GM21526 (cell line): ENCODE data around the gene SLC4A2.

ENCODE experiments used
- ATAC-seq: cut with Tn5 transposase; IDR thresholded peaks from one replicate; pipeline ENCODE4 v1.9.1; 2021; ENCODE audit warnings: moderate library complexity; ENCODE audit not compliant: unreplicated experiment, low FRiP score

The SLC4A2 gene

DNA sequence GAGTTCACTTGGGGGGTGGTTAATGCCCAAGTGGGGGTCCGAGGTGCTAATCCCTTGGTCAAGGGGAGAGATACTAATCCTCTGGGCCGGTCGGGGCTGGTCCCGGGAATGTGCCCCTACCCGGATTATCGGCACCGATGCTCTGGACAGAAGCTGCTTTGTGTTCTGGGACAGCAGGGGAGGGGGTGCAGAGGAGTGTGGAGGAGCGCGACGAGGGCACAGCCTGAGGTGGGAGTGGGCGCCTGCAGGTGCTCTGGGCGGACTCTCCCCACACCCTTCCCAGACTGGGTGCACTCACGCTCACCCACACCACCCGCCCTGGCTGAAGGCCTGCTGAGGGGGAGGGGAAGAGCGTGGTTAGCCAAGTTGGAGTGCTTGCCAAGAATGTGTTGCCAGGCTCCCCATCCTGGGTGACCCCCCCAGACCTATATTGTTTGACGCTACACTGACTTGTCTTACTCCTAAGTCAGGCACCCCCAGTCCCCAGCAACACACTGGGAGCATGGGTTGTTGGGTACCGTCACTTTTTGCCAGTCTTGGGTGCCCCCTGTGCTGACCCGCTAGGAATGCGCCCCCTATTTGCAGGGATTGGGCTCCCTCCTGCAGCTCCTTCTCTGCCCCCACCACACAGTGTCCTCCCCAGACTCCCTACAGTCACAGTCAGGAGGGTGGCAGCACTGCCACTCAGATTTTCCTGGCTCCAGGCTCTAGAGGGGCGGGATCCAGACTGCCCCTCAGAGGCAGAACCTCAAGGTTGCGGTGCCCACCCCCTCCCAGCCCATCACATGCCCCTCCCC lies 1.2 kb downstream of the SLC4A2 start:
- no peak for ATAC-seq

DNA sequence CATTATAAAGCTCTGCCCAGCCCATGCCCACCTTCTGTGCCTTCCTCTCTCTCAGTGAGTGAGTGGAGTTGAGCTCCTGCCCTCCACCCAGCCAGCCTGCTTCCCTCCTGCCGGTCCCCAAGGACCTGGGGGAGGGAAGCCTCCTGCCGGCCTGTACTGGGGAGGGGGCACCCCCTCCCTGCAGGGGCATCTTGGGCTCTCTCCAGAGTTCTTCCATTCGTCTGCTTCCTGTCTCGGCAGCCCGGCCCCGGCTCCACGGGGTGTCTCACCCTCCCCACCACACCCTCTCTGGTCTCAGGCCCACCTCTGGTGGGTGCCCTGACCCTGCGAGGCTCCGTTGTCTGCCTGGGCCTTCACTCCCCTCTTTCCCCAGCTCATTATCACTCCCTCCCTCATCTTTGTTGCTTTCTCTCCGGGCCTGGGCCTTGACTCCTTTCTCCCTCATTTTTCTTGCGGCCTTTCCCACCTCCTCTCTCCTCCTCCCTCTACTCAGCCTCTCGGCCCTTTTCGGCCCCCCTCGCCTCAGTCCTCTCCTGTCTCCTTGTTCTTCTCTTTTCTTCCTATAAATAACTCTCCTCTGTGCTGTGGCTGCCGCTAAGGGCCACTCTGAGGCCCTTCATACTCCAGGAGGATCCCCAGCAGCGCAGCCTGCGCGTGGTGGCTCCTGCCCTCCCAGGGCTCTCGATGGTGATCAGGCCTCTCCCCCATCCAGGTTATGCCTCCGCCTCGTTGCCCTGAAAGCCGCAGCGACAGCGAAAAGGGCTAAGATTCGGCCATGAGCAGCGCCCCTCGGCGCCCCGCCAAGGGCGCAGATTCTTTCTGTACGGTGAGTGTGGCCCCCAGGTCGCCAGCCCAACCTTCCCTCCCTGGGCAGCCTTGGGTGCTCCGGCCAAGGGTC lies 2.1 kb downstream of the SLC4A2 start:
- no peak for ATAC-seq

DNA sequence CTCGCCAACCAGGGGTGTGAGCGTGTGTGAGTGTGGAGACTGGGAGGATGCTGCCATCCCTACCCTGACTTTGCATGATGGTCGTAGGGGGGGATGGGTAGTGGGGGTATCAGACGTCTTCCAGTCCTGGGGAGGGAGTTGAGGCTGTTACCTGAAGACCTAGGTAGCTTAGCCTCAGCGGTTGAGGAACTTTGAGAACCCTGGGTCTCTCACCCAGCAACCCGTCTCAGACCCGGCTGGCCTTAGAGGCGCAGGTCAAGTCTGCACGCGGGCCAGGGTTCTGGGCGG lies 2.7 kb downstream of the SLC4A2 start:
- no peak for ATAC-seq

DNA sequence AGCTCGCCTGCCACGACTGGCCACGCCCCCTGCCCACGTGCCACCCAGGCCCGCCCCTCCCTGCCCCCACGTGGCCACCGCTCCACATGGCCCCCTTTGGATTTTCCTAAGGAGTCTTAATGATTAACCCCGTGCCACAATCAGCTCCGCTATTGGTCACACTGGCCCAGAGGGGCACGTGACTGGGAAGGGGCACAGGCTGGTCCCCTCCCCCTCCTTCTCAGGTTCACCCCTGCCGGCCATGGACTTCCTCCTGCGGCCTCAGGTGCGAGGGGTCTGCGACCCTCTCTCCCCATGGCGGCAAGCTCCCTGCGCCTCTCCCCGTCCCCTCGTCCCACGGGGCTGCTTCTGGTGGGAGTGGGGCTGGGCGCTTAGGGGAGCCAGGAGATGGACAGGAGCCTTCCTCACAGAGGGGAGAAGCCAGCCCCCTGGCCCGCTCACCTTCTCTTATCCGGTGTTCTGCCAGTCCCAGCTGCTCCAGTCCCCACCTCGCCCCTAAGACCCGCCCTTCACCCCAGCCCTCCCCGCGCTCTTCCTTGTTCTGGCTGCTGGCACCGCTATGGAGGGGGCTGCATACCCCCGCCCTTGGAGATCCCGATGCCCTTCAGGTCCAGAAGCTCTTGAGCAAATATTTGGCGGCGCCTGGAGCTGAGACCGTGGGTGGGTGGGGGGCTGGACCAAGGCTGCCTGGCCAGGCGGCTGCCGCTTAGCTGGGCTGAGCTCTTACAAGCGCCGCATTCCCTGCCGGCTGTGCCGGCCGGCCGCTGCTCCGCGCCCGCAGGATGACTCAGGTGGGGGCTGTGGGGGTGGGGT lies 3.2 kb downstream of the SLC4A2 start:
- no peak for ATAC-seq

- no peak for ATAC-seq
These were observed 3.8 kb downstream of the SLC4A2 start for GRCh38 chr7:151063212-151063561.

GRCh38 chr7:151064454-151064853 lies 5.1 kb downstream of the SLC4A2 start:
- ATAC-seq, result no peak

DNA sequence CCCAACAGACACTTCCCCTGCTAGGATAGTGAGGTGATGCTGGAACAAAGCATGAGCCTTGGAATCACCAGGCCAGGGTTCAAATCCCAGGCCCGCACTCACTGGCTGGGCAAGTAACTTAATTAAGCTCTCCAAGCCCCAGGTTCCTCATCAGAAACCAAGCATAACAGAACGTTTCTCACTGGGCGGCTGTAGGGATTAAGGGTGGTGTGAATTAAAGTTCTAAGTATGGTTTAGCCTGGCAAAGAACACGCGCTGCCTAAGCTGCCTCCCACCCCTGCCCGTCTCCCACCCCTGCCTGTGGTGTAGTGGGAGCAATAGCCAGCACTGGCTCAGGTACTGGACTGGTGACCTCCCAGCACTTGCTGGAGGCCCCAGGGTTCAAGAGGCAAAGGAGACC lies 5.6 kb downstream of the SLC4A2 start:
- no peak for ATAC-seq

DNA sequence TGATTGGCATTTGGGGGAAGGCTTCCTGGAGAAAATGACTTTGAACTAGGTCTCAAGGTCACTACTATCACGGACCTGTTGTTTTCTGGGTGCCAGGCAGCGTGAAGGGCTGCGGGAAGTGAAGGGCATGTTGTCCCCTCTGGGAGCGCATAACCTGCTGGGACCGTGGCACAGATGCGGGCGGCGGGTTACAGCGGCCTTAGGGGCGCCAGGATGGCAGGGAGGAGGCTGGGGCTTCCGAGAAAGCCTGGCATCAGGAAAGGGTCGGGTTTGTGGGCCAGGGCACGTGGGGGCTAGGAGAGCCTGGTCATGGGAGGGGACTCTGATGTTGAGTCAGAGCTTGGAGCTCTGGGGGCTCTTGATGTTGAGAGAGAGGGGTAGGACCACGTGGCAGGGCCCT lies 6.1 kb downstream of the SLC4A2 start:
- ATAC-seq, result no peak

- no peak for ATAC-seq
These were observed 7.0 kb downstream of the SLC4A2 start for GRCh38 chr7:151066273-151066974.

DNA sequence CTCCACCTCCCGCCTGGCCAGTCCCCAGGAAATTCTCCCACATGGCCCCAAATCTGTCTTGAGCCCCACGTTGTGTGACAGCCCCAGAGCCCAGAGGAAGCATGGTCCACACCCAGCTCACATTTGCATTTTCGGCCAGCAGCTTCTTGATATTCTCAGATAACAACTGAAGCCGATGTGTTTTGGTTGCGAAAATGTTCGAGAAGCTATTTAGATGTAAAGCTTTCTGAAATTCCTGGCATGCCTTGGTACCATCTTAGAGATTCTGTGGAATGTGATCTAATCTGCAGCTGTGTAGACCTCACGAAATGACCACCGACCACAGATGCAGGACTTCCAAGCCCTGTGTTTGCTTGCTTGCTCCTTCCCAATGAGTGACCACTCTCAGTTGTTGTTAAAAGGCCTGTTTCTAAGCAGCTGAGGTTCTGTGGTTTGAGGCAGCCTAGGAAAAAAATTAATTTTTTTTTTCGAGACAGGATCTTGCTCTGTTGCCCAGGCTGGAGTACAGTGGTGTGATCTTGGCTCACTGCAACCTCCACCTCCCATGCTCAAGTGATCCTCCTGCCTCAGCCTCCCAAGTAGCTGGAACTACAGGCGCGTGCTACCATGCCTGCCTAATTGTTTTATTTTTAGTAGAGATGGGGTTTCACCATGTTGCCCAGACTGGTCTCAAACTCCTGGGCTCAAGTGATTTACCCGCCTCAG lies 8.8 kb downstream of the SLC4A2 start:
- ATAC-seq, result no peak

- no peak for ATAC-seq
These were observed 10.6 kb downstream of the SLC4A2 start for GRCh38 chr7:151069841-151070573.

GRCh38 chr7:151070574-151070960 lies 11.2 kb downstream of the SLC4A2 start:
- ATAC-seq, result no peak

DNA sequence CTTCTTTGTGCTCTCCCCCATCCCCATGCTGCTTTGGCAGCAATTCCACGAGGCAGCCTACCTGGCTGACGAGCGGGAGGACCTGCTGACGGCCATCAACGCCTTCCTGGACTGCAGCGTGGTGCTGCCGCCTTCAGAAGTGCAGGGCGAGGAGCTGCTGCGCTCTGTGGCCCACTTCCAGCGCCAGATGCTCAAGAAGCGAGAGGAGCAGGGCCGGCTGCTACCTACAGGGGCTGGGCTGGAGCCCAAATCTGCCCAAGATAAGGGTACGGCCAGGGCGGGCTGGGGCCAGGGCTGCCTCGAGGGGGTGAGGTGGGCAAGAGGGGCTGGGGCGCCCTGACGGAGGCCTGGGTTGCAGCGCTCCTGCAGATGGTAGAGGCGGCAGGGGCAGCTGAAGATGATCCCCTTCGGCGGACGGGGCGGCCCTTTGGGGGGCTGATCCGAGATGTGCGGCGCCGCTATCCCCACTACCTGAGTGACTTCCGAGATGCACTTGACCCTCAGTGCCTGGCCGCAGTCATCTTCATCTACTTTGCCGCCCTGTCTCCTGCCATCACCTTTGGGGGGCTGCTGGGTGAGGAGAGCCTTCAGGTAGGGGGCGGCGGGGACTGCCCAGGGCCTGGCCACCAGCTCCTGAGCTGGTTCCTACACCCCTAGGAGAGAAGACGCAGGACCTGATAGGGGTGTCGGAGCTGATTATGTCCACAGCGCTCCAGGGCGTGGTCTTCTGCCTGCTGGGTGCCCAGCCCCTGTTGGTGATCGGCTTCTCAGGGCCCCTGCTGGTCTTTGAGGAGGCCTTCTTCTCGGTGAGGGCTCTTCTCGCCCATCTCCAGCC lies 11.9 kb downstream of the SLC4A2 start:
- no peak for ATAC-seq

DNA sequence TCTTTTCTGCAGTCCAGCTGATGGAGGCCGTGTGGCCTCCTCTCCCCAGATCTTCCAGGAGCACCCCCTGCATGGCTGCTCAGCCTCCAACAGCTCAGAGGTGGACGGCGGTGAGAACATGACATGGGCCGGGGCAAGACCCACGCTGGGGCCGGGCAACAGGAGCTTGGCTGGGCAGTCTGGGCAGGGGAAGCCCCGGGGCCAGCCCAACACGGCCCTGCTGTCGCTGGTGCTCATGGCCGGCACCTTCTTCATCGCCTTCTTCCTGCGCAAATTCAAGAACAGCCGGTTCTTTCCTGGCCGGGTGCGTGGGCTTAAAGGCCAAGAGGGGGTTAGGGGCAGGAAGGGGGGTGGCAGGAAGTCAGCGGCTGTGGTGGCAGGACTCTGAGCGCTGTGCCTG lies 14.6 kb downstream of the SLC4A2 start:
- no peak for ATAC-seq

GRCh38 chr7:151074817-151075661 lies 15.7 kb downstream of the SLC4A2 start:
- no peak for ATAC-seq

GRCh38 chr7:151075662-151075971 lies 16.2 kb downstream of the SLC4A2 start:
- ATAC-seq, result no peak

GRCh38 chr7:151075978-151076426 lies 16.6 kb downstream of the SLC4A2 start:
- ATAC-seq, result no peak
